Ovary (tissue), 9 donors: ENCODE data around the gene DNAL4. TPM values are rescaled to one million over a fixed set of nuclear protein-coding genes. Genes with fewer than 3 reads are reported as not detected.

Experiments
- DNase-seq, 5 donors: peaks; one replicate each; pipeline ENCODE4 v3.0.0-alpha.2; 2019 to 2020
- H3K27ac ChIP-seq, 2 donors: fragments of 200-600 bp; one replicate each; pipeline versions ENCODE4 v1.5.1 to v1.8.0; 2019 to 2022
- H3K27me3 ChIP-seq: fragments of 200-600 bp; one replicate; pipeline ENCODE4 v1.8.0; 2022
- H3K36me3 ChIP-seq: fragments of 200-600 bp; sonication (generic); one replicate; pipeline ENCODE4 v1.5.1; 2019
- H3K4me1 ChIP-seq: one replicate; pipeline ENCODE4 v1.8.1; 2013; ENCODE audit warnings: mild to moderate bottlenecking, moderate library complexity; ENCODE audit not compliant: insufficient read depth
- H3K4me3 ChIP-seq: fragments of 200-600 bp; sonication (generic); one replicate; pipeline ENCODE4 v1.5.1; 2017
- H3K9me3 ChIP-seq, 2 donors: fragments of 200-600 bp in 1 of 2; sonication (generic) in 1 of 2; one replicate each; pipeline versions ENCODE4 v1.5.1 to v1.8.1; 2013 to 2019; ENCODE audit warnings: mild to moderate bottlenecking in 1 of 2, moderate library complexity in 1 of 2
- EP300 ChIP-seq: sonication (generic); formaldehyde crosslinking; IDR thresholded peaks from one replicate; pipeline ENCODE4 v1.6.1; 2017; ENCODE audit warnings: antibody characterized with exemption
- POLR2A ChIP-seq: fragments of 450-650 bp; IDR thresholded peaks from one replicate; pipeline ENCODE4 v1.6.1; 2017; ENCODE audit warnings: antibody characterized with exemption, mild to moderate bottlenecking, moderate library complexity
- WGBS, 3 donors: extraction: QIAGEN DNeasy Blood & Tissue Kit in 1 of 3; methylation state at CpG; one replicate each; pipeline versions ENCODE4 v1.1.5 to v1.1.7; 2013 to 2017; 5-methylcytosine and 5-hydroxymethylcytosine counted together
- intact Hi-C, 4 donors: fragments of 100-400 bp; cut with DNase I; formaldehyde crosslinking; loops; one replicate each; pipeline versions ENCODE4 v1.11.0 to v1.15.1; 2022 to 2023
- polyA plus RNA-seq, 2 donors: library from polyadenylated mRNA; stranded (reverse); fragments of 200-250 nt in 1 of 2; fragments of 350-450 nt in 1 of 2; fragmentation: Illumina TruSeq in 1 of 2; extraction: RNeasy Lipid Tissue Mini Kit (QIAGEN cat#74804) in 1 of 2; gene quantifications; one replicate each; pipeline ENCODE4 v1.2.3, GENCODE V29; 2013 to 2014
- total RNA-seq, 7 donors: library from RNA; depleted of rRNA in 2 of 7; stranded (reverse); fragments of >200 nt in 2 of 7; fragmentation: NEBNext Ultra II Directional in 3 of 7; extraction: Animal tissue kit (Norgen Biotek cat#: 25700) in 3 of 7; gene quantifications; one replicate each; pipeline versions ENCODE4 v1.1.0 to v1.2.4, GENCODE V29; 2016 to 2023
- TF ChIP-seq, protein P1 (sequence below), 3 donors: fragments of 450-650 bp in 2 of 3; fragments of 200-600 bp in 1 of 3; IDR thresholded peaks; one replicate each; pipeline versions ENCODE4 v1.5.1 to v1.8.0; 2016 to 2022; ENCODE audit warnings: antibody characterized with exemption in 3 of 3, mild to moderate bottlenecking in 1 of 3
- donor health status: DM: no; HTN: no; CAD: no; lungs with moderate emphysema.
- donor health status: DM: no; HTN: no; CAD: no.
- donor health status: Bipolar disorder and iron deficiency.
- donor health status: DM: yes; HTN: yes; CAD: no.
- donor health status: DM: no; HTN: no; CAD: no.
- donor health status: DM: yes; HTN: yes; CAD: no.

The DNAL4 gene
- total and polyA plus RNA-seq, 9 donors, result 12.1 to 26.4 (median 16.3) TPM

GRCh38 chr22:38741576-38741975 is 52.4 kb downstream of the DNAL4 start:
- Histone ChIP-seq H3K4me3 (no peak overlapping the region), H3K27me3 (no peaks in the 10 kb centered on the region), H3K9me3 (no peaks in the 10 kb centered on the region), H3K36me3 (no peaks in the 10 kb centered on the region), H3K4me1 (peaks cover 3% of the 10 kb centered on the region), H3K27ac (no peak overlapping the region)
- TF ChIP-seq, protein P1, sequence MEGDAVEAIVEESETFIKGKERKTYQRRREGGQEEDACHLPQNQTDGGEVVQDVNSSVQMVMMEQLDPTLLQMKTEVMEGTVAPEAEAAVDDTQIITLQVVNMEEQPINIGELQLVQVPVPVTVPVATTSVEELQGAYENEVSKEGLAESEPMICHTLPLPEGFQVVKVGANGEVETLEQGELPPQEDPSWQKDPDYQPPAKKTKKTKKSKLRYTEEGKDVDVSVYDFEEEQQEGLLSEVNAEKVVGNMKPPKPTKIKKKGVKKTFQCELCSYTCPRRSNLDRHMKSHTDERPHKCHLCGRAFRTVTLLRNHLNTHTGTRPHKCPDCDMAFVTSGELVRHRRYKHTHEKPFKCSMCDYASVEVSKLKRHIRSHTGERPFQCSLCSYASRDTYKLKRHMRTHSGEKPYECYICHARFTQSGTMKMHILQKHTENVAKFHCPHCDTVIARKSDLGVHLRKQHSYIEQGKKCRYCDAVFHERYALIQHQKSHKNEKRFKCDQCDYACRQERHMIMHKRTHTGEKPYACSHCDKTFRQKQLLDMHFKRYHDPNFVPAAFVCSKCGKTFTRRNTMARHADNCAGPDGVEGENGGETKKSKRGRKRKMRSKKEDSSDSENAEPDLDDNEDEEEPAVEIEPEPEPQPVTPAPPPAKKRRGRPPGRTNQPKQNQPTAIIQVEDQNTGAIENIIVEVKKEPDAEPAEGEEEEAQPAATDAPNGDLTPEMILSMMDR (IDR thresholded peaks at IDR 0.05), result no peak
- TF ChIP-seq POLR2A (no peak), EP300 (no peak)
- intact Hi-C loops, result loop anchor here in 1 of 4 donors (2.0 kb wide), 1 partner anchor 17 kb away; no protein-coding TSS in a partner anchor
- WGBS, 3 donors, result 93 to 97% (median 93%) methylated on average over 10 of the region's 10 CpGs
- DNase-seq, result no peak

GRCh38 chr22:38741166-38741565 is 52.8 kb downstream of the DNAL4 start:
- H3K27ac ChIP-seq, result no peak overlapping the region
- H3K4me1 ChIP-seq, result peaks cover 3% of the 10 kb centered on the region
- H3K27me3 ChIP-seq, result no peaks in the 10 kb centered on the region
- no peaks in the 10 kb centered on the region for H3K9me3 ChIP-seq
- no peaks in the 10 kb centered on the region for H3K36me3 ChIP-seq
- 85 to 89% (median 89%) methylated on average over 9 of the region's 9 CpGs for WGBS, 3 donors
- H3K4me3 ChIP-seq, result no peak overlapping the region
- intact Hi-C loops, result loop anchor here in 1 of 4 donors (2.0 kb wide), 1 partner anchor 18 kb away; no protein-coding TSS in a partner anchor
- DNase-seq, result no peak
- no peak for TF ChIP-seq POLR2A
- TF ChIP-seq, protein P1 (IDR thresholded peaks at IDR 0.05), result no peak
- no peak for TF ChIP-seq EP300

DNA sequence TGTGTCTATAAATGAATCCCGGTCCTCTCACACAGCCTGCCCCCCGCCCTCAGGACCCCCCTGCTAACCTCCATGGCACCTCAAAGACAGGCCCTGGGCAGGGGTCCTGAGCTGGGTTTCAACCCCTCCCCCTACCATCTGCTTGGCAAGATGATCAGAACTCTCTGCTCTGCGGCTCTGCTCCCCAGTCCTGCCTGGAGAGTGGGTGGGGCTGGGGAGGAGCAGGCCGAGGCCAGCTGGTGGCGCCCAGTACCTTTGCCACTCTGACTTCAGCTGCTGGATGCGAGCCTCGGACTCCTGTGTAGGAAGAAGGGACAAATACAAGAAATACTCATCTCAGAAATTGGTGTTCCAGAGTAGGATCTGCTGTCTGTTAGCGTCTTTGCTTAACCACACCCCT is 53.2 kb downstream of the DNAL4 start:
- Histone ChIP-seq H3K4me1 (peaks cover 3% of the 10 kb centered on the region), H3K27ac (no peak overlapping the region), H3K4me3 (no peak overlapping the region), H3K27me3 (no peaks in the 10 kb centered on the region), H3K36me3 (no peaks in the 10 kb centered on the region), H3K9me3 (no peaks in the 10 kb centered on the region)
- intact Hi-C loops, result loop anchor here in 1 of 4 donors (2.0 kb wide), 1 partner anchor 18 kb away; no protein-coding TSS in a partner anchor
- 62 to 75% (median 75%) methylated on average over 8 of the region's 8 CpGs for WGBS, 3 donors
- TF ChIP-seq POLR2A (no peak), EP300 (no peak)
- TF ChIP-seq, protein P1 (IDR thresholded peaks at IDR 0.05), result no peak
- DNase-seq, result no peak

DNA sequence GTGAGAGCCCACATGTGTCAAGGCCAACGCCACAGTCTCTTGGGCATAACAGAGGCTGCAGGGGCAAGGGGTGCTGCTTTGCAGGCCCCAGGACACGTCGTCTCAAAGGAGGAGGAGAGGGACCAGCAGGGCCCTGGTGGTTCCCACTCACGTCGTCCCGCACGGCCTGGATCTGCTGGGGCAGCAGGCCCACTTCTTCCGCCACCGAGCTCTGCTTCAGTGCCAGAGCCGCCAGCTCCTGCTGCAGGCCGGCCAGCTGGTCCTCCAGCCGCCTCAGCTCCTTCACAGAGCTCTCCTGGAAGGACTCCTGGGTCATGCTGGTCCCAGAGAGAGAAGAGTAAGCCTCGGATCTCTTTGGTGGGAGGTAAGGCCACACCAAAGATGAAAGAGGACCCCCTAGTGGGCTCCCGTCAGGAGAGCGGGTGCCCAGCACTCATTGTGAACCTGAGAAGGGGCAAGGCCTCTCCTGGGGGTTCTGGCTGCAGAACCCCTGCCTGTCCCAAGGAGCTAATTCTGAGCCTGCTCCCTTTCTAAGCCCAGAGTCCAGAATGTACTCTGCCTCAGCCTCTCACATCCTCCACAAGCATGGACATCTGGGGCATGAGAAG is 53.7 kb downstream of the DNAL4 start:
- 58 to 79% (median 66%) methylated on average over 15 of the region's 15 CpGs for WGBS, 3 donors
- Histone ChIP-seq H3K9me3 (no peaks in the 10 kb centered on the region), H3K27ac (no peak overlapping the region), H3K27me3 (no peaks in the 10 kb centered on the region), H3K4me1 (peaks cover 3% of the 10 kb centered on the region), H3K36me3 (no peaks in the 10 kb centered on the region), H3K4me3 (no peak overlapping the region)
- no peak for DNase-seq
- TF ChIP-seq, protein P1 (IDR thresholded peaks at IDR 0.05), result no peak
- no peak for TF ChIP-seq POLR2A
- TF ChIP-seq EP300, result no peak
- intact Hi-C loops, result loop anchor here in 1 of 4 donors (2.0 kb wide), 1 partner anchor 19 kb away; no protein-coding TSS in a partner anchor
